Keratinocyte (primary cell): ENCODE results near the gene PRKAB2. TPM values are rescaled to one million over a fixed set of nuclear protein-coding genes. Genes with fewer than 3 reads are reported as not detected.

Experiments used
- DNase-seq: peaks from one replicate; pipeline ENCODE4 v3.0.0-alpha.2; 2011; ENCODE audit warnings: low read depth, missing footprints, low spot score
- FAIRE-seq: peaks from 2 replicates; lab custom pipeline; 2011; peaks lifted over from hg19 to GRCh38; lab: Jason Lieb, UNC
- H2AFZ ChIP-seq: 2 replicates; pipeline ENCODE4 v1.6.0; 2012; ENCODE audit warnings: low read length, control low read depth, inconsistent platforms; ENCODE audit not compliant: control insufficient read depth
- H3K27ac ChIP-seq: 2 replicates; pipeline ENCODE4 v1.5.1; 2011; ENCODE audit warnings: low read length; ENCODE audit not compliant: control insufficient read depth, insufficient read depth
- H3K27me3 ChIP-seq: 3 replicates; pipeline ENCODE4 v1.6.0; 2011; ENCODE audit warnings: low read length; ENCODE audit not compliant: control insufficient read depth, insufficient read depth; ENCODE audit errors: extremely low read depth
- H3K36me3 ChIP-seq, 2 experiments: 2 replicates in 1 of 2; 3 replicates in 1 of 2; pipeline ENCODE4 v1.5.1; 2011; ENCODE audit warnings: low read length in 2 of 2, mild to moderate bottlenecking in 1 of 2; ENCODE audit not compliant: control insufficient read depth in 2 of 2, insufficient read depth in 2 of 2; ENCODE audit errors: extremely low read depth in 1 of 2
- H3K4me1 ChIP-seq: 3 replicates; pipeline ENCODE4 v1.5.1; 2011; ENCODE audit warnings: low read length; ENCODE audit not compliant: control insufficient read depth, insufficient read depth; ENCODE audit errors: extremely low read depth
- H3K4me2 ChIP-seq: 3 replicates; pipeline ENCODE4 v1.6.0; 2011; ENCODE audit warnings: low read depth, low read length; ENCODE audit not compliant: control insufficient read depth, insufficient read depth; ENCODE audit errors: extremely low read depth
- H3K4me3 ChIP-seq, 3 experiments: fragments of 200-600 bp in 1 of 3; sonication (generic) in 1 of 3; 2 replicates in 2 of 3; 3 replicates in 1 of 3; pipeline ENCODE4 v1.5.1; 2011 to 2016; ENCODE audit warnings: low read length in 3 of 3, mild to moderate bottlenecking in 3 of 3, control low read depth in 2 of 3, inconsistent platforms in 1 of 3, low read depth in 1 of 3, mixed read lengths in 1 of 3, mixed run types in 1 of 3, moderate library complexity in 1 of 3; ENCODE audit not compliant: control insufficient read depth in 2 of 3, insufficient read depth in 2 of 3; ENCODE audit errors: extremely low read depth in 1 of 3
- H3K79me2 ChIP-seq: 2 replicates; pipeline ENCODE4 v1.6.0; 2012; ENCODE audit warnings: low read length; ENCODE audit not compliant: control insufficient read depth, insufficient read depth
- H3K9ac ChIP-seq: 3 replicates; pipeline ENCODE4 v1.6.0; 2011; ENCODE audit warnings: low read length; ENCODE audit not compliant: control insufficient read depth, insufficient read depth; ENCODE audit errors: extremely low read depth
- H3K9me1 ChIP-seq: 3 replicates; pipeline ENCODE4 v1.6.0; 2011; ENCODE audit warnings: low read length; ENCODE audit not compliant: control insufficient read depth, insufficient read depth; ENCODE audit errors: extremely low read depth
- H3K9me3 ChIP-seq: 2 replicates; pipeline ENCODE4 v1.5.1; 2012; ENCODE audit warnings: low read depth, low read length; ENCODE audit not compliant: control insufficient read depth
- H4K20me1 ChIP-seq: 3 replicates; pipeline ENCODE4 v1.6.0; 2011; ENCODE audit warnings: low read length; ENCODE audit not compliant: control insufficient read depth, insufficient read depth; ENCODE audit errors: extremely low read depth
- CTCF ChIP-seq, 3 experiments: IDR thresholded peaks in 1 of 3; conservative IDR thresholded peaks in 1 of 3; optimal IDR thresholded peaks in 1 of 3; 2 replicates in 2 of 3; 3 replicates in 1 of 3; pipeline versions ENCODE3 to v1.5.1; 2011; ENCODE audit warnings: low read length in 3 of 3, mild to moderate bottlenecking in 3 of 3, moderate library complexity in 2 of 3, control low read depth in 1 of 3, inconsistent platforms in 1 of 3; ENCODE audit not compliant: insufficient read depth in 2 of 3; ENCODE audit errors: extremely low read depth in 1 of 3
- EZH2 ChIP-seq: IDR thresholded peaks from one replicate; pipeline ENCODE4 v1.6.1; 2012; ENCODE audit warnings: inconsistent platforms, mild to moderate bottlenecking, low read length, moderate library complexity
- dilution Hi-C: fragments of 300-500 bp; cut with MboI; formaldehyde crosslinking; loops from one replicate; pipeline ENCODE4 v1.7.0; 2020; ENCODE audit warnings: low sequenced_read_pairs; ENCODE audit not compliant: extremely low pct_ligation_motif_present
- polyA plus RNA-seq, 5 experiments: library from polyadenylated mRNA; depleted of rRNA in 3 of 5; stranded (reverse) in 3 of 5; stranded (forward) in 1 of 5; unstranded in 1 of 5; fragments of >200 nt; gene quantifications; 1 replicate in 1 of 5; 2 replicates in 3 of 5; 3 replicates in 1 of 5; pipeline versions ENCODE4 v1.2.1 to v1.2.3, GENCODE V29; 2011 to 2012; ENCODE audit warnings: missing spikeins in 2 of 5, low read depth in 1 of 5, low replicate concordance in 1 of 5

Gene PRKAB2
- polyA plus RNA-seq, 1 donor (not counting 4 experiments of a cell fraction or from before 2014, with no cell fraction given) = 39.9 TPM

DNA sequence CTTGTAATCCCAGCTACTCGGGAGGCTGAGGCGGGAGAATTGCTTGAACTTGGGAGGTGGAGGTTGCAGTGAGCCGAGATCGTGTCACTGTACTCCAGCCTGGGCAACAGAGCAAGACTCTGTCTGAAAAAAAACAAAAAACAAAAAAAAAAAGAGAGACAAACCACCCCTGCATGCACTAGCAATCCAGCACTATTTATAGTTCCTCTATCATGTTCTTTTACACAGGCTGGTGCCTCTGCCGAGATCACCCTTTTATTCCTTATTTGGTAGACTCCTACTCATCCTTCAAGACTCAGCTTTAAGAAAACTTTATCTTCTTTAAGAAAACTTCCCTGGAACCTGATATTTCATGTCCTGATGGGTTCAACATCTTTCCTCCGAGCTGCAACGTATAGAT is 42.1 kb upstream of the PRKAB2 start:
- H3K27me3 ChIP-seq = no peaks in the 10 kb centered on the region
- H3K4me2 ChIP-seq = no peak overlapping the region
- no peaks in the 10 kb centered on the region for H3K9me3 ChIP-seq
- no peak for FAIRE-seq
- no peaks in the 10 kb centered on the region for H3K79me2 ChIP-seq
- no peak for DNase-seq
- dilution Hi-C loops = no loop called here
- H3K9me1 ChIP-seq = no peaks in the 10 kb centered on the region
- no peaks in the 10 kb centered on the region for H4K20me1 ChIP-seq
- no peaks in the 10 kb centered on the region for H3K36me3 ChIP-seq
- no peak overlapping the region for H2AFZ ChIP-seq
- no peaks in the 10 kb centered on the region for H3K4me1 ChIP-seq
- no peak for TF ChIP-seq CTCF (optimal IDR thresholded peaks at IDR 0.05 in 1 of 3, IDR thresholded peaks at IDR 0.05 in 1 of 3, conservative IDR thresholded peaks at IDR 0.05 in 1 of 3; ENCODE audit: extremely low read depth in 1 of 3, insufficient read depth in 2 of 3, low read length in 3 of 3)
- no peak for TF ChIP-seq EZH2
- no peak overlapping the region for H3K4me3 ChIP-seq
- no peak overlapping the region for H3K9ac ChIP-seq
- no peak overlapping the region for H3K27ac ChIP-seq

DNA sequence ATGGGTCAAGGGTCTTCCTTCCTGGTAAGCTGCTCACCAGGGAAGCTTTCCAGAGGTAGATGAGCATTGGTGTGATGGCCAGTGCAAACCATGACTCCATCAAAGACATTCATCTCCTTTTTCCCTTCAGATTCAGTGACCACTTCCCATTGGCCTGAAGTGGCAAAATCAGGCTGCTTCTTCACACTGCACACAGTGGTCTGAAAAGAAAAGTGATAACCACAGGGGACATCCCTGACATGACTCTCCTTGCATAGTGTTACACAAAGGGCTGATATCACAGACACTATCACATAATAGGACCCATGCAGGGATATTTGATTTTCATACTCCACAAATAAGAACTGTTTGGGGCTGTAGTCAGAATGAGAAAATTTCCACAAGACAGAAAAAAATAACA is 41.0 kb upstream of the PRKAB2 start:
- dilution Hi-C loops = no loop called here

More for the DNA sequence above, 41.0 kb upstream of the PRKAB2 start:
- Histone ChIP-seq H3K9me3 (no peaks in the 10 kb centered on the region), H3K27me3 (no peaks in the 10 kb centered on the region), H3K4me3 (no peak overlapping the region), H3K27ac (no peak overlapping the region), H3K9me1 (no peaks in the 10 kb centered on the region), H3K36me3 (no peaks in the 10 kb centered on the region), H3K4me1 (no peaks in the 10 kb centered on the region), H3K9ac (no peak overlapping the region), H4K20me1 (no peaks in the 10 kb centered on the region), H3K79me2 (no peaks in the 10 kb centered on the region), H2AFZ (no peak overlapping the region), H3K4me2 (no peak overlapping the region)
- FAIRE-seq (no peak), DNase-seq (no peak)
- TF ChIP-seq EZH2 = no peak
- TF ChIP-seq CTCF (optimal IDR thresholded peaks at IDR 0.05 in 1 of 3, IDR thresholded peaks at IDR 0.05 in 1 of 3, conservative IDR thresholded peaks at IDR 0.05 in 1 of 3; ENCODE audit: extremely low read depth in 1 of 3, insufficient read depth in 2 of 3, low read length in 3 of 3) = no peak
